Measurements from ENCODE around the gene KCNJ14. TPM values are rescaled to one million over a fixed set of nuclear protein-coding genes. Genes with fewer than 3 reads are reported as not detected.

KCNJ14 gene
- polyA plus RNA-seq, 1 of the 3 experiments (the other 2 are of a cell fraction), result 1.2 TPM

DNA sequence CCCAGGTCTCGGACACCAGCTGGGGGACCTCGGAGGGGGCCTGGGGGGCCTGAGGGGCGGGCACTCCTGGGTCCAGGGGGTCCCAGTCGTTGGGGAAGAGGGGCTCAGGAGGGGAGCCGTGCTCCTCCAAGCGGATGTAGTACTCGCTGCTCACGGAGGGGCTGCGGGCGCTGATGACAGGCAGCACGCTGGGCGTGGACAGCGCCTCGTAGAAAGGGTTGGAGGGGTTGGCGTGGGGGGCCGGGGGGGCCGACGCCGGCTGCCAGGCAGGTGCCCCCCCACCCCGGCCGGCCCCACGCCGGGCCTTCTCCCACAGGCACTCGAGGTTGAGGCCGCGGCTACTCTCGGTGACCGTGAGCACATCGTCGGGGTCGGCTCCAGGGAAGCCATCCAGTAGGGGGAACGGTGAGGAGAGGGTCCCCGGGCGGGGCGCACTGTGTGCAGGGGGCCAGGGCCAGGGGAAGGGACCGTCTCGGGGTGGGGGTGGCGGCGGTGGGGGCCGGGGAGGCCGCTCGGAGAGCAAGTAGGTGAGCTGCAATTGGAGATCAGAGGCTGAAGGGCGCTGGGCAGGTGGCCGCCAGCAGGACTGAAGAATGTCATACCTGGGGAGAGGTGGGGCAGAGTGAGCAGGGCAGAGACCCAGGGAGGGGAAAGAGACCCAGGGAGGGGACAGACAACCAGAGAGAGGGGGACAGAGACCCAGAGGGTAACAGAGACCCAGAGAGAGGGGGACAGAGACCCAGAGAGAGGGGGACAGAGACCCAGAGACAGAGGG lies 44.1 kb downstream of the KCNJ14 start:
- ChIA-PET CTCF (interaction anchor here (1.2 to 15.9 kb wide), 3 partner anchors 9 to 87 kb away, joined by 4 to 230 read pairs (median 7); no protein-coding TSS in a partner anchor), POLR2A (no interaction called here)
- Histone ChIP-seq H3K27ac (ENCODE audit: low read depth in 2 of 2, low read length in 1 of 2) (no peak overlapping the region), H3K4me1 (ENCODE audit: control insufficient read depth in 1 of 2, insufficient read depth in 2 of 2, low read depth in 1 of 2, low read length in 1 of 2) (peaks cover 0 to 10% of the 10 kb centered on the region in 2 experiments; a peak in 1 of 4 replicates), H3K36me3 (replicated peaks in 1 of 2; ENCODE audit: control insufficient read depth in 1 of 2, insufficient read depth in 2 of 2, low read length in 1 of 2) (peaks cover 2 to 11% of the 10 kb centered on the region in 2 experiments), H3K9me3 (no peaks in the 10 kb centered on the region), H3K9me2 (no peaks in the 10 kb centered on the region), H3K9ac (no peak overlapping the region), H3F3A (replicated peaks; ENCODE audit: insufficient read depth) (peaks cover 18% of the 10 kb centered on the region), H3K4me2 (no peak overlapping the region), H3K4me3 (ENCODE audit: low read depth in 2 of 2, low read length in 1 of 2) (no peak overlapping the region), H3K27me3 (ENCODE audit: insufficient read depth) (no peaks in the 10 kb centered on the region), H2AFZ (ENCODE audit: low read depth) (no peak overlapping the region), H3K79me2 (ENCODE audit: insufficient read depth) (peaks cover 6% of the 10 kb centered on the region; the same call in 1 of the 2 replicates), H4K20me1 (ENCODE audit: insufficient read depth) (no peaks in the 10 kb centered on the region)
- TF ChIP-seq TEAD4 (IDR thresholded peaks at IDR 0.05; ENCODE audit: borderline replicate concordance, insufficient read depth) (no peak), FOXM1 (IDR thresholded peaks at IDR 0.05; ENCODE audit: low read depth) (no peak), FOXJ3 (CRISPR knock-in tag; IDR thresholded peaks at IDR 0.05) (no peak), RXRA (IDR thresholded peaks at IDR 0.05; ENCODE audit: borderline replicate concordance, low read depth) (no peak), RAD21 (IDR thresholded peaks at IDR 0.05; ENCODE audit: low read length) (no peak), GATA2 (CRISPR knock-in tag; IDR thresholded peaks at IDR 0.05) (no peak), ELF1 (IDR thresholded peaks at IDR 0.05) (no peak), RFX5 (IDR thresholded peaks at IDR 0.05; ENCODE audit: low read length) (no peak), YY1 (IDR thresholded peaks at IDR 0.05; ENCODE audit: low read depth) (no peak), TAF1 (IDR thresholded peaks at IDR 0.05; ENCODE audit: borderline replicate concordance, low read depth, low read length) (no peak), RCOR1 (IDR thresholded peaks at IDR 0.05; ENCODE audit: low read length) (no peak), NRF1 (IDR thresholded peaks at IDR 0.05; ENCODE audit: low read depth, low read length) (no peak)
- TF ChIP-seq, protein P1, sequence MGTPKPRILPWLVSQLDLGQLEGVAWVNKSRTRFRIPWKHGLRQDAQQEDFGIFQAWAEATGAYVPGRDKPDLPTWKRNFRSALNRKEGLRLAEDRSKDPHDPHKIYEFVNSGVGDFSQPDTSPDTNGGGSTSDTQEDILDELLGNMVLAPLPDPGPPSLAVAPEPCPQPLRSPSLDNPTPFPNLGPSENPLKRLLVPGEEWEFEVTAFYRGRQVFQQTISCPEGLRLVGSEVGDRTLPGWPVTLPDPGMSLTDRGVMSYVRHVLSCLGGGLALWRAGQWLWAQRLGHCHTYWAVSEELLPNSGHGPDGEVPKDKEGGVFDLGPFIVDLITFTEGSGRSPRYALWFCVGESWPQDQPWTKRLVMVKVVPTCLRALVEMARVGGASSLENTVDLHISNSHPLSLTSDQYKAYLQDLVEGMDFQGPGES (IDR thresholded peaks at IDR 0.05; ENCODE audit: low read depth, low read length), result no peak
- TF ChIP-seq, protein P2, sequence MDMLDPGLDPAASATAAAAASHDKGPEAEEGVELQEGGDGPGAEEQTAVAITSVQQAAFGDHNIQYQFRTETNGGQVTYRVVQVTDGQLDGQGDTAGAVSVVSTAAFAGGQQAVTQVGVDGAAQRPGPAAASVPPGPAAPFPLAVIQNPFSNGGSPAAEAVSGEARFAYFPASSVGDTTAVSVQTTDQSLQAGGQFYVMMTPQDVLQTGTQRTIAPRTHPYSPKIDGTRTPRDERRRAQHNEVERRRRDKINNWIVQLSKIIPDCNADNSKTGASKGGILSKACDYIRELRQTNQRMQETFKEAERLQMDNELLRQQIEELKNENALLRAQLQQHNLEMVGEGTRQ (IDR thresholded peaks at IDR 0.05; ENCODE audit: borderline replicate concordance, low read depth, low read length), result no peak
- TF ChIP-seq, protein P3, sequence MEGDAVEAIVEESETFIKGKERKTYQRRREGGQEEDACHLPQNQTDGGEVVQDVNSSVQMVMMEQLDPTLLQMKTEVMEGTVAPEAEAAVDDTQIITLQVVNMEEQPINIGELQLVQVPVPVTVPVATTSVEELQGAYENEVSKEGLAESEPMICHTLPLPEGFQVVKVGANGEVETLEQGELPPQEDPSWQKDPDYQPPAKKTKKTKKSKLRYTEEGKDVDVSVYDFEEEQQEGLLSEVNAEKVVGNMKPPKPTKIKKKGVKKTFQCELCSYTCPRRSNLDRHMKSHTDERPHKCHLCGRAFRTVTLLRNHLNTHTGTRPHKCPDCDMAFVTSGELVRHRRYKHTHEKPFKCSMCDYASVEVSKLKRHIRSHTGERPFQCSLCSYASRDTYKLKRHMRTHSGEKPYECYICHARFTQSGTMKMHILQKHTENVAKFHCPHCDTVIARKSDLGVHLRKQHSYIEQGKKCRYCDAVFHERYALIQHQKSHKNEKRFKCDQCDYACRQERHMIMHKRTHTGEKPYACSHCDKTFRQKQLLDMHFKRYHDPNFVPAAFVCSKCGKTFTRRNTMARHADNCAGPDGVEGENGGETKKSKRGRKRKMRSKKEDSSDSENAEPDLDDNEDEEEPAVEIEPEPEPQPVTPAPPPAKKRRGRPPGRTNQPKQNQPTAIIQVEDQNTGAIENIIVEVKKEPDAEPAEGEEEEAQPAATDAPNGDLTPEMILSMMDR (IDR thresholded peaks at IDR 0.05), result no peak
- no peak for DNase-seq
- 69% methylated on average over 41 of the region's 44 CpGs for WGBS (ENCODE audit: low lambda C conversion rate)

All from SK-N-SH (cell line).